SJCRH30 (cell line): Measurements from ENCODE around the gene CCDC38. TPM values are rescaled to one million over a fixed set of nuclear protein-coding genes. Genes with fewer than 3 reads are reported as not detected.
A peak's percentile ranks its signal among the peaks of the same experiment; 100 is the strongest.

Source experiments
- DNase-seq, 2 experiments: peaks; one replicate each; pipeline ENCODE4 v3.0.0-alpha.2; 2015 to 2020
- H3K27ac ChIP-seq: fragments of 250-450 bp; sonication (Bioruptor Pico); 2 replicates; pipeline ENCODE4 v1.5.1; 2020; ENCODE audit warnings: mild to moderate bottlenecking, moderate library complexity
- H3K27me3 ChIP-seq: fragments of 250-450 bp; sonication (Bioruptor Pico); 2 replicates; pipeline ENCODE4 v1.5.1; 2020; ENCODE audit warnings: mild to moderate bottlenecking, moderate library complexity
- H3K36me3 ChIP-seq: fragments of 250-450 bp; sonication (Bioruptor Pico); 2 replicates; pipeline ENCODE4 v1.5.1; 2020; ENCODE audit warnings: mild to moderate bottlenecking, moderate library complexity
- H3K4me1 ChIP-seq: fragments of 250-450 bp; sonication (Bioruptor Pico); 2 replicates; pipeline ENCODE4 v1.5.1; 2020; ENCODE audit warnings: mild to moderate bottlenecking, moderate library complexity
- H3K4me3 ChIP-seq: fragments of 250-450 bp; sonication (Bioruptor Pico); 2 replicates; pipeline ENCODE4 v1.5.1; 2020; ENCODE audit warnings: mild to moderate bottlenecking, moderate library complexity
- H3K9me3 ChIP-seq: fragments of 250-450 bp; sonication (Bioruptor Pico); replicated peaks from 2 replicates; pipeline ENCODE4 v1.5.1; 2020; ENCODE audit warnings: mild to moderate bottlenecking, moderate library complexity
- total RNA-seq: library from RNA; depleted of rRNA; stranded (reverse); fragments of >200 nt; shearing (Covaris generic); gene quantifications from 2 replicates; pipeline ENCODE4 v1.2.3, GENCODE V29; 2014

The CCDC38 gene
- total RNA-seq, 1 experiment from 2014 or later, result 0.04 TPM

DNA sequence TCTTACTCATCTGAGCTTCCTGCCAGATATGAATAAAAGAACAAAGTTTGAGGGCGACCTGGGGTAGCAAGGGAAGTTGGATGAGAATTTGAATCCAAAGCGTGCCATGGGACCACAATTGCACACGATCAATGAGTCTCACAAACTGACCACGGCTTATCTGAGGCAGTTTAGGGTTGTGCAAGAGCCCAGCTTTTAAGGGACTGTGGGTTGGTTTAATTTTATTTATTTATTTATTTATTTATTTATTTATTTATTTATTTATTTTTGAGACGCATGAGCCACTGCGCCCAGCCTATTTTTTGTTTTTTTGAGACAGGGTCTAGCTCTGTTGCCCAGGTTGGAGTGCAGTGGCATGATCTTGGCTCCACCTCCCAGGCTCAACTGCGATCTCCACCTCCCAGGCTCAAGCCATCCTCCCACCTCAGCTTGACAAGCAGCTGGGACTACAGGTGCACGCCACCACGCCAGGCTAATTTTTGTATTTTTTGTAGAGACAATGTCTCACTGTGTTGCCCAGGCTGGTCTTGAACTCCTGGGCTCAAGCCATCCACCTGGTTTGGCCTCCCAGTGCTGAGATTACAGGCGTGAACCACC lies 1.8 kb upstream of the CCDC38 start:
- no peaks in the 10 kb centered on the region for H3K4me1 ChIP-seq
- H3K4me3 ChIP-seq, result no peak overlapping the region
- no peak overlapping the region for H3K27ac ChIP-seq
- no peaks in the 10 kb centered on the region for H3K27me3 ChIP-seq
- no peaks in the 10 kb centered on the region for H3K36me3 ChIP-seq
- no peaks in the 10 kb centered on the region for H3K9me3 ChIP-seq
- no peak for DNase-seq

DNA sequence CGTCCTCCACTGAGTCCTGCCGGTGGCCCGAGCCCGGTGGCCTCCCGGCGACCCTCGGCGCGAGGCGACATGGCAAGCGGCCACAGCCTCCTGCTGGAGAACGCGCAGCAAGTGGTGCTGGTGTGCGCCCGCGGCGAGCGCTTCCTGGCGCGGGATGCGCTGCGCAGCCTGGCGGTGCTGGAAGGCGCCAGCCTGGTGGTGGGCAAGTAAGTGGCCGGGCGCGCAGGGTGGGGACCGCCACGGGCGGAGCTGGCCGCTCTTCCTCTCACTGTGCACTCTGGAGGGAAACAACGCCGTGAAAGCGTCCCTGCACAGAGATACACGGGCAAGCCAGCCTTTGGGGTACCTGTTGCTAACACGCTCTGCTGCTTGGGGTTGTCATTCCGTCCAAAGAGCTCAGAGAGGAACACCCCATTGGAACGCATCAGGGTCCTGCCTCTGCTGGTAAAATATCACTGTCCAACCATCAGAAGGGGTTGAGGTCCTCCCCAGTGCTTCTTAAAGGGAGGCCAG lies 972 bp upstream of the CCDC38 start, which contains the start of gene AMDHD1:
Gene AMDHD1, plus strand, starts transcription at position 2 of the 513 bp plus-strand sequence. Its CDS starts 68 bp downstream, at position 70.
- peak; percentile 55 to 62 for DNase-seq
- H3K27ac ChIP-seq, result peak within 1 kb of the TSS; percentile 64
- peak within 1 kb of the TSS; percentile 95 for H3K4me3 ChIP-seq
- H3K9me3 ChIP-seq, result no peaks in the 10 kb centered on the region
- H3K27me3 ChIP-seq, result no peaks in the 10 kb centered on the region
- no peaks in the 10 kb centered on the region for H3K4me1 ChIP-seq
- no peaks in the 10 kb centered on the region for H3K36me3 ChIP-seq

DNA sequence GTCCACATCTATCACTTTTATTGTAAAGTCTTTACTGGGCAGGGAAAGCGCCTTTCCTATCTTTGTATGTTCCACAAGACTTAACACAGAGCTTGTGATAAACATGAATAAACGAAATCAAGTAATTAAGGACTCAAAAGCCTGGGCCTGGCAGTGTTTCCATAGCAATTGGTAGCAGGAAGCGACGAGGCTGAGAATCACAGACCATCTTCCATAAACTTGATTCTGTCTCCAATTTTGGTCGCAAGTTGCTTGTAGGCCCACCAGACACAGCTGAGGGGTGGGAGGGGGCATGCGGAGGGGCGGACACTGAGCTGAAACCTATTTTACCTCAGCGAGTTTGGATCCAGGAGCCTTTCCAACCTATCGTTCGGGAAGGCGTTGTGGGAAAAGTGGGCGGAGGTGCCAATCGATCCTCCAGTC lies 302 bp downstream of the CCDC38 start:
- no peaks in the 10 kb centered on the region for H3K4me1 ChIP-seq
- H3K4me3 ChIP-seq, result peak overlapping the region; percentile 95
- no peak for DNase-seq
- no peaks in the 10 kb centered on the region for H3K36me3 ChIP-seq
- no peaks in the 10 kb centered on the region for H3K9me3 ChIP-seq
- H3K27ac ChIP-seq, result peak overlapping the region; percentile 64
- H3K27me3 ChIP-seq, result no peaks in the 10 kb centered on the region

DNA sequence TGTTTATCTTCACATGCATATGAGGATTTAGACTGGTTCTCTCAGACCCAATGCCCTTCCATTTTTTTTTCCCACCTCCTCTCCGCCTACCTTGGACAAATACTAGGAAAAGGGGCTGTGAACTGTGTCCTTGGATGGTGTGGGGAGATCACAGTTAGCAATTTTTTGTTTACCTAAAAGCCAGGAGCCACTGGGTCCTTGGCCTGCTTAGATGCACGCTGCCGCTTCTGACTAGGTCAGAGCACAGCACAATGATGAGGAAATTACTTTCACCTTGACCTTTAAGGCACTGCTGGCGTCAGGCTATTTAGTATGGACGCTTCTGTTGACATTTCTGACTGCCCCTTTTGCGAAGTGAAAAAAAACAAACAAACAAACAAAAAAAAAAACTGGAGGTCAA lies 1.9 kb downstream of the CCDC38 start:
- H3K4me3 ChIP-seq, result no peak overlapping the region
- H3K36me3 ChIP-seq, result no peaks in the 10 kb centered on the region
- H3K27ac ChIP-seq, result no peak overlapping the region
- H3K27me3 ChIP-seq, result no peaks in the 10 kb centered on the region
- no peaks in the 10 kb centered on the region for H3K4me1 ChIP-seq
- H3K9me3 ChIP-seq, result no peaks in the 10 kb centered on the region
- DNase-seq, result no peak

DNA sequence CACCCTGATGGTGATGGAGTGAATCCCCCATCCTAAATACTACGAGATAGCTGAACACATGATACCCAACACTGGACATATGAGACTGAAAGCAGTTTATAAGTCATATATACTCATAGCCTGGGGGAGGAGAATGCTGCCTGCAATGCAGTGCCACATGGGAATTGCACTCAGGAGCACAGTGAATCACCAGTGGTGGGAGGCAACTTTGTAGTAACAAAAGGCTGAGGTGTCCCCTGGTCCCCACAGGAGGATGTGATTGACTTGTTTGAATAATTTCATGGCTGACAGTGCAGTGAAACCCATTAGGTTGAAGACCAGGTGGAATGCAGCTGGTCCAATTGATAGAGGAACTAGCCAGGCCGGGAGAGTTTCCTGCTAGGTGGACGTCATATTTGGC lies 20.2 kb downstream of the CCDC38 start:
- Histone ChIP-seq H3K4me1 (no peaks in the 10 kb centered on the region), H3K4me3 (no peak overlapping the region), H3K36me3 (no peaks in the 10 kb centered on the region), H3K27ac (no peak overlapping the region), H3K9me3 (0 out of 2 replicates have a peak, but pooled peaks cover 3% of the 10 kb centered on the region), H3K27me3 (no peaks in the 10 kb centered on the region)
- DNase-seq, result no peak

DNA sequence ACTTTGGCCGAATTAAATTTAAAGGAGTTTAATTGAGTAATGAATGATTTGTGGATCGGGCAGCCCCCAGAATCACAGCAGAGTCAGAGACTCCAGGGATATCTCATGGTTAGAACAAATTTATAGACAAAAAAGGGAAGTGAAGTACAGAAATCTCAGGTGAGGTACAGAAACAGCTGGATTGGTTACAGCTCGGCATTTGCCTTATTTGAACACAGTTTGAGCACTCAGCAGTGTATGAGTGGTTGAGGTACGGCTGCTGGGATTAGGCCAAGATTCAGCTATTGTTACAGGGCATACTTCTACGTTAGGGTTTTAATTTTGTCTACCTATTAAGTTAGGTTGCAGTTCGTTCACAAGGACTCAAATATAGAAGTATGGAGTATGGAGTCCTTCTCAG lies 23.3 kb downstream of the CCDC38 start:
- no peak for DNase-seq
- no peak overlapping the region for H3K27ac ChIP-seq

DNA sequence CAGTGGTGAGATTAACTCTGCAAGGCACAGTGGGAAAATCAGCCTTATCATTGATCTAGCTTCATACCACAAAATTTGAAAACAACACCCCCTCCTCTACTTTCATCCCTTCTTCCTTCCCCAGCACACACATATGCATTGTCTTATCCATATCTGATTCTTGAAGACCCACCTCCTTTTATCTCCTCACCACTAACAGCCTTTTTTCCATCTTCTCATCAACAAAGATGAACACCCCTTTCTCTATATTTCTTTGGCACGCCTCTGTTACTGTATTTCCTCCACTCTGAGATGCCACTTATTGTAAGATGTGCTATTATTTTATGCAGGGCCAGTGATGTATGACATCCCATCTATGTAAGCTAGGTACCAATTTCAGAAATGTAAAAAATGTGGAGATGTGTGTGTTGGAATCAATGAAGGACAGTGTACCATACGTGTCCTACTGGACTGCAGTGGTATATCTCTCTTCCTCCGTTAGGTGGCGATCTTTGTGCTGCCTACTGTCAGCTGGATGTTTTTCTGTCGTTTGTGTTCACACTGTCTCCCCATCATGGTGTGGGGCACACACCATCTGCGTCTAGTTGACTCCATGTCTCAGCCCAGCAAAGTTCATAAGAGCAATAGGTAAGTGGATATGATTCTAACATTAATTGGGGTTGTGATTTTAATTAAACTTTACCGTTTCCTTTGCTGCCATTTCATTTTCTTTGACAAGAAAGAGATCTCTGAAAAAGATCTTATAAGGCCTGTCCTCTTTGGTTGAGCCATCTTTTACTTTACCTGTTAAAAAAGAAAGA lies 24.0 kb downstream of the CCDC38 start:
- Histone ChIP-seq H3K27ac (no peak overlapping the region), H3K9me3 (0 out of 2 replicates have a peak, but pooled peaks cover 3% of the 10 kb centered on the region), H3K27me3 (no peaks in the 10 kb centered on the region), H3K4me1 (no peaks in the 10 kb centered on the region), H3K4me3 (no peak overlapping the region), H3K36me3 (no peaks in the 10 kb centered on the region)
- peak; percentile 45 to 66 for DNase-seq

More for the DNA sequence above, 23.3 kb downstream of the CCDC38 start:
- Histone ChIP-seq H3K36me3 (no peaks in the 10 kb centered on the region), H3K4me1 (no peaks in the 10 kb centered on the region), H3K27me3 (no peaks in the 10 kb centered on the region), H3K4me3 (no peak overlapping the region), H3K9me3 (0 out of 2 replicates have a peak, but pooled peaks cover 3% of the 10 kb centered on the region)

DNA sequence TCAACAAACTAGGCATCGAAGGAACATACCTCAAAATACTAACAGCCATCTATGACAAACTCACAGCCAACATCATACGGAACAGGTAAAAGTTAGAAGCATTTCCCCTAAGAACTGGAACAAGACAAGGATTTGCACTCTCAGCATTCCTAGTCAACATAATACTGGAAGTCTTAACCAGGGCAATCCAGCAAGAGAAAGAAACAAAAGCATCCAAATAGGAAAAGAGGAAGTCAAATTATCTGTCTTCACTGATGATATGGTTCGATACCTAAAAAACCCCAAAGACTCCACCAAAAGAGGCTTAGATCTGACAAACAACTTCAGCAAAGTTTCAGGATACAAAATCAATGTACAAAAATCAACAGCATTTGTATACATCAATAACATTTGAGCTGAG lies 32.5 kb downstream of the CCDC38 start:
- Histone ChIP-seq H3K9me3 (no peaks in the 10 kb centered on the region), H3K4me1 (no peaks in the 10 kb centered on the region), H3K27ac (no peak overlapping the region), H3K27me3 (no peaks in the 10 kb centered on the region), H3K36me3 (no peaks in the 10 kb centered on the region), H3K4me3 (no peak overlapping the region)
- no peak for DNase-seq

DNA sequence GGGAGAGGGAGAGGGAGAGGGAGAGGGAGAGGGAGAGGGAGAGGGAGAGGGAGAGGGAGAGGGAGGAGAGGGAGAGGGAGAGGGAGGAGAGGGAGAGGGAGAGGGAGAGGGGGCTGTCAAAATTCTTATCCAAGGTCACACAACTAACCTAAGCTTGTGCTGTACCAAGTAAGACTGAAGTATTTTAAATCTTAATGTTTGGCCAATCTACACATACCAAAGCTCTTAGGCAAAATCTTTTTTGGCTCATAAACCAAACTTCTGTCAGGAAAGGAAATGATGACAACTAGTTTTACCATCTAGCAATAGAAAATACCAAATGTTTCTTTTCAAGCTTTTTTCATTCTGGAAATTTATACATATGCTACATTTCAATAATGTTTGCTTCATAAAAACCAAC lies 33.8 kb downstream of the CCDC38 start:
- no peak for DNase-seq
- Histone ChIP-seq H3K9me3 (no peaks in the 10 kb centered on the region), H3K36me3 (no peaks in the 10 kb centered on the region), H3K4me1 (no peaks in the 10 kb centered on the region), H3K27ac (no peak overlapping the region), H3K4me3 (no peak overlapping the region), H3K27me3 (peaks cover 2% of the 10 kb centered on the region; the same call in 1 of the 2 replicates)

DNA sequence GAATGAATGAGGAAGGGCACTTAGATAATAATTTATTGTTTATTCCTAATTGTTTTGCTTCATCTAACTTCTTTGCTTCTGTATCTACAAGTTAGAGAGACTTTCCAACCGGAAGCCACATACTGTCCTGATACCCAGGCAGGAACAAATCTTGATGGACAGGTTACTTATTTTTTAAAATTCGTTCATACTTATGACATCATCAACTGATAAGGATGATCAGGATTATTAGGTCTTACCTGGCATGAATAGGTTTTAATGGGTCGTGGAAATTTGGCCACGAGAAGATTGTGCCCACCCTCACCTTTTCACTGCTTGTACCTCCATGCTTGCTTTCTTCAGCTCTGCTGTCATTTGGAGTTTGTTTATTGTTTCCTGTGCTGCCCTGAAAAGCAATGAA lies 44.3 kb downstream of the CCDC38 start:
- no peak for DNase-seq
- Histone ChIP-seq H3K4me1 (no peaks in the 10 kb centered on the region), H3K27me3 (no peaks in the 10 kb centered on the region), H3K9me3 (no peaks in the 10 kb centered on the region), H3K4me3 (no peak overlapping the region), H3K36me3 (no peaks in the 10 kb centered on the region), H3K27ac (no peak overlapping the region)

DNA sequence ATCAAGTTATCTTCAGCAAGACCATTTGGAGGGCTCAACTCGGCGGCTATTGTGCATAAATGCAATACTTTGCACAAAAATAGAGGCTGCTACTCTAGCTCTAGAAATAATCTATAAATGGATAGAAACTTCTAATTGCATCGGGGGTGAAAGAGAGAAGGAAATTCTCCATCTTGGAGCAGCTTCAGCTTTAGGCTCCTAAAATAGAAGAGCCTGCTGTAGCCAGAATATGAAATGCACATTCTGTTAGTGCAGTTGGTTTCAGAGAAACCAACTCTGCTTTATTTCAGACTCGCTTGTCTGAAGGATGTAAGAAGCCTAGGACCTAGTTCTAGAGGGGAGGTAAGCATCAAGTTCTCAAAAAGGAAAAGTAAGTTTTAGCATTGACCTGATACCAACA lies 45.6 kb downstream of the CCDC38 start:
- Histone ChIP-seq H3K27me3 (no peaks in the 10 kb centered on the region), H3K4me3 (no peak overlapping the region), H3K9me3 (no peaks in the 10 kb centered on the region), H3K36me3 (no peaks in the 10 kb centered on the region), H3K4me1 (no peaks in the 10 kb centered on the region), H3K27ac (no peak overlapping the region)
- no peak for DNase-seq

DNA sequence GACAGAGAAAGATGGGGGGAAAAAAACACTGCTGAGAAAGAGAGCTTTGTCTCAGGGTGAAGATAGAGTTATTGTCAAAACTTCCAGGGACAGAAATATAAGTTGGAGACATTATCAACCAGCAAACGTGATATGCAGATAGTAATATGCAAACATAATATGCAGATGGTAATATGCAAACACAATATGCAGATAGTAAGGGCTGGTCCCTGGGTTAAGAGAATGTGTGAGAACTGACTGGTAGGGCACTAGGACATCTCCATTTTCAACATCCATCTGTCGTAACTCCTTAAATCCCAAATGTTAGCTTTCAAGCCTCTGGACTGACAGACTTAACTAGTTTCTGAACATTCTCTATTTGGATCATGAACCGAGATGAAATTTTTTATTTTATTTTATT lies 51.5 kb downstream of the CCDC38 start:
- H3K4me3 ChIP-seq, result no peak overlapping the region
- no peak overlapping the region for H3K27ac ChIP-seq
- H3K9me3 ChIP-seq, result no peaks in the 10 kb centered on the region
- H3K27me3 ChIP-seq, result no peaks in the 10 kb centered on the region
- no peaks in the 10 kb centered on the region for H3K36me3 ChIP-seq
- no peak for DNase-seq
- H3K4me1 ChIP-seq, result no peaks in the 10 kb centered on the region

DNA sequence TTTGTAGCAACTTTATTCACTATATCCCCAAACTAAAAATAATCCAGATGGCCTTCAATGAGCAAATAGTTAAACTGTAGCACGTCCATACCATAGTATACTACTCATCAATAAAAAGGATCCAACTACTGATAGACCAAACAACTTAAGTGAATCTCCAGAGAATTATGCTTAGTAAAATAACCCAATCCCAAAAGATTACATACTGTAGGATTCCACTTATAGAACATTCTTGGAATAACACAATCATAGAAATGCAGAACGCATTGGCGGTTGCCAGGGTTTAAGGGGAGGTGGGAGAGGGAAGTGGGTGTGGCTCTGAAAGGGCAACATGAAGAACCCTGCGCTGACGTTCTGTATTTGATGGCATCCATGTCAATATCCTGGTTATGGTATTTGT lies 55.1 kb downstream of the CCDC38 start:
- Histone ChIP-seq H3K27ac (no peak overlapping the region), H3K9me3 (no peaks in the 10 kb centered on the region), H3K27me3 (no peaks in the 10 kb centered on the region), H3K36me3 (no peaks in the 10 kb centered on the region), H3K4me1 (no peaks in the 10 kb centered on the region), H3K4me3 (no peak overlapping the region)
- no peak for DNase-seq

DNA sequence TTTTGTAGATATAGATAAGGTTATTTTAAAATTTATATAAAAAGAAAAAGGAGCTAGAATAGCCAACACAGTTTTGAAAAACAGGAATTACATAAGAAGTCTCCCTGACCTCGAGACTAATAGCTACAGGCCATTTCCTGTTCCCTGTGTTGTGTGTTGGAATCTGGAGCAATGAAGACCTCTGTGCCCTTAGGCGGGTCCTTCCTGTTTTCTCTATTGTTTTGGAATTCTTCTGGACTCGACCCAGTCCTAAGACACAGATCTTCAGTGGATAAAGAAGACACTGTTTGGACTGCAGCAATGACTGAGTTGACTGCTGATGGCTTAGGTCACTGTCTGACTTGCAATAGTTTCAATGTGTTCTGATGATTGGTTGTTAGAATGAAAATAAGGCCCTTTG lies 57.4 kb downstream of the CCDC38 start:
- Histone ChIP-seq H3K27ac (no peak overlapping the region), H3K4me3 (no peak overlapping the region), H3K36me3 (no peaks in the 10 kb centered on the region), H3K27me3 (no peaks in the 10 kb centered on the region), H3K9me3 (no peaks in the 10 kb centered on the region), H3K4me1 (0 out of 2 replicates have a peak, but pooled peaks cover 7% of the 10 kb centered on the region)
- DNase-seq, result no peak

DNA sequence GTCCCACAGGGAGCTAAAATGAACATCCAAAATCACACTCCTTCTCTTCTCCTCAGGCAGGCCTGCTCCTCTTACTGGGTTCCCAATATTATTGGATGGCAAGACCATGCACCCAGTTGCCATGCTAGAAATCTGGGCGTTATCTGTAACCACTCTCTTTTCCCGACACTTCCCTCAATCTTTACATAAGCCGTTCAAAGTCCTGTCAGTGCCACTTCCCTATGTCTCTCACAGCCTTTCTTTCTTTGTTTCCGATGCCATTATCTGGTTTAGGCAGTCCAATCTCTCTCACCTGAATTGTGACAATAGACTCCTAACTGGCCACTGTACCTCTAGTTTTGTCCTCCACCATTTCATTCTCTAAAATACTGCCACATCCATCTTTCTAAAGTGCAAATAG lies 59.5 kb downstream of the CCDC38 start:
- H3K27me3 ChIP-seq, result no peaks in the 10 kb centered on the region
- no peak overlapping the region for H3K4me3 ChIP-seq
- DNase-seq, result no peak
- no peaks in the 10 kb centered on the region for H3K36me3 ChIP-seq
- 0 out of 2 replicates have a peak, but pooled peaks cover 7% of the 10 kb centered on the region for H3K4me1 ChIP-seq
- H3K9me3 ChIP-seq, result no peaks in the 10 kb centered on the region
- no peak overlapping the region for H3K27ac ChIP-seq
